Prostate gland (tissue), 2 donors: ENCODE measurements around the gene BAG3.

Experiments used
- CTCF ChIP-seq, 4 experiments: fragments of 200-600 bp in 2 of 4; fragments of 450-650 bp in 2 of 4; sonication (generic) in 2 of 4; IDR thresholded peaks; 1 replicate in 3 of 4; 2 replicates in 1 of 4; pipeline ENCODE4 v1.5.1; 2016 to 2019; ENCODE audit warnings: antibody characterized with exemption in 4 of 4, mild to moderate bottlenecking in 2 of 4, moderate library complexity in 2 of 4
- POLR2A ChIP-seq: fragments of 450-650 bp; IDR thresholded peaks from one replicate; pipeline ENCODE4 v1.6.1; 2016; ENCODE audit warnings: antibody characterized with exemption, mild to moderate bottlenecking
- POLR2AphosphoS5 ChIP-seq: sonication (generic); formaldehyde crosslinking; IDR thresholded peaks from one replicate; pipeline ENCODE4 v1.6.1; 2017; ENCODE audit warnings: antibody characterized with exemption

DNA sequence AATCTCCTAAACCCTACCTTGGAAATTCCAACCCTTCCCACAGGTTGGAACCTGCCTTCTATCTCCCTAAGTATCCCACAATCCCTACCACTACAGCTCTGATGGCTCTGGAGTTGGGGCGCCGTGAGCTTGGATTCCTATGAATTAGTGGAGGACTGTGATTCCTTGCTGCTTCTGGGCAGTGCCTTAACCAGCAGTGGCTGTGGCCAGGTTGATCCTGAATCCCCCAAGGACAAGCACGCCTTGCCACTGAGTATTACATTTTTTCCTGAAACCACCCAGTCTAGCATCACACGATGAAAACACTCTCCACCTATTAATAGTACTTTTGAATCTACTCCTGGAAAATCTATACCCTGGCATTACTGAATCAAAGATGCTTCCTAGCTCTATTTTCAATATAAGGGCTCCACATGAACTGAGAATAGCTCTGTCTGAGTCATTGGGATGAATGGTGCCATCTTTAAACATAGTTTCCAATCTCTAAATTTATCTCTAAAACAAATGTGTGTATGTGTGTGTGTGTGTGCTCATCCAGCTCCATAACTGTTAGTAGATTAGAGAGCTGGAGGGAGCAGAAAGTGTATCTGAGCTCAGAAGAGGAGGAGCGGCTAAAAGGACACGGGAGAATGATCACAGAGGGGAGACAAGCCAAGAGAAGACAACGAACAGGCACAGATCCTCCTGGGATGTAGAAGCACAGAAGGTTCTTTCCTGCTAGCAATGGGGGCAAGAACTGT is 62.7 kb downstream of the BAG3 start:
- TF ChIP-seq POLR2A, result no peak
- no peak for TF ChIP-seq CTCF (IDR thresholded peaks at IDR 0.05)
- no peak for TF ChIP-seq POLR2AphosphoS5
